KMS-11 (cell line): ENCODE results near the gene BTBD10.

Source experiments
- H2AFZ ChIP-seq: fragments of 200-600 bp; sonication (generic); 2 replicates; pipeline ENCODE4 v1.6.1; 2016; ENCODE audit warnings: antibody characterized with exemption, mixed run types, low read depth
- H3K27ac ChIP-seq: fragments of 200-600 bp; sonication (generic); 2 replicates; pipeline ENCODE4 v1.6.1; 2016; ENCODE audit warnings: mild to moderate bottlenecking, mixed run types
- H3K27me3 ChIP-seq: fragments of 200-600 bp; sonication (generic); 2 replicates; pipeline ENCODE4 v1.6.1; 2017; ENCODE audit warnings: mild to moderate bottlenecking, low read depth, mixed run types, moderate library complexity; ENCODE audit not compliant: insufficient read depth
- H3K36me3 ChIP-seq: fragments of 200-600 bp; sonication (generic); 2 replicates; pipeline ENCODE4 v1.6.1; 2017; ENCODE audit warnings: mild to moderate bottlenecking, mixed run types; ENCODE audit not compliant: insufficient read depth
- H3K4me1 ChIP-seq: fragments of 200-600 bp; sonication (generic); 2 replicates; pipeline ENCODE4 v1.6.1; 2016; ENCODE audit warnings: mild to moderate bottlenecking, low read depth, mixed run types; ENCODE audit not compliant: poor library complexity, severe bottlenecking
- H3K4me2 ChIP-seq: fragments of 200-600 bp; sonication (generic); 2 replicates; pipeline ENCODE4 v1.7.0; 2016; ENCODE audit warnings: mild to moderate bottlenecking, mixed run types
- H3K4me3 ChIP-seq: fragments of 200-600 bp; sonication (generic); IDR thresholded peaks from 2 replicates; pipeline ENCODE4 v1.6.1; 2017; ENCODE audit warnings: low read depth, low read length, mixed read lengths; ENCODE audit not compliant: insufficient read depth
- H3K79me2 ChIP-seq: fragments of 200-600 bp; sonication (generic); 2 replicates; pipeline ENCODE4 v1.6.1; 2016; ENCODE audit warnings: low read depth, mixed run types; ENCODE audit not compliant: insufficient read depth
- H3K9ac ChIP-seq: fragments of 200-600 bp; sonication (generic); 2 replicates; pipeline ENCODE4 v1.6.1; 2016; ENCODE audit warnings: mild to moderate bottlenecking, mixed run types
- H4K20me1 ChIP-seq: fragments of 200-600 bp; sonication (generic); 2 replicates; pipeline ENCODE4 v1.6.1; 2016; ENCODE audit warnings: mild to moderate bottlenecking, mixed run types; ENCODE audit not compliant: insufficient read depth
- TF ChIP-seq, protein P1 (sequence below): fragments of 200-600 bp; sonication (generic); conservative IDR thresholded peaks from 2 replicates; pipeline ENCODE4 v1.6.1; 2017; ENCODE audit warnings: low read depth, mild to moderate bottlenecking, antibody characterized with exemption, low read length, moderate library complexity, mixed read lengths

The BTBD10 gene

DNA sequence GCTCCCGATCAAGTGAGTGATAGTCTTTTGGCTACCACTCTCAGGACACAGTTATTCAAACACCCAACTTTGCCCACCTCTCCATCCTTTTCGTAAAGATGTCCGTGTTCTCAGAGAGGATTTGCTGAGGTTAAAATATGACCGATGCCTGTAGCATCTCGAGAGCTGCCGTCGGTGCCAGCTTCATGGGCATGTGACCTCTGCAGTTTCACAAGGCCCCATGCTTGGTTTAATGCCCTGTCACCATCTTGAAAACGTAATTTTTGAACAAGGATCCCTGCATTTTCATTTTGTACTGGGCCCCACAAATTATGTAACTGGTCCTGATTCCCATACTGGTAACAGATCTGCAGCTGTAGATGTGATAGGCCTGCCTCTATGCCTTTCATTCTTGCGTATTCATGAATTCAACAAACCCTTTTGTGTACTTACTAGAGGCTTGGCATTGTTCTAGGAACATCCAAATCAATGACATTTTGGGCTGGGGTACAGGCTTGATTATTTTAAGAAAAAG, 100.4 kb downstream of the BTBD10 start:
- H3K4me3 ChIP-seq = no peak overlapping the region
- H3K9ac ChIP-seq = no peak overlapping the region
- H3K27me3 ChIP-seq = no peaks in the 10 kb centered on the region
- H3K36me3 ChIP-seq = no peaks in the 10 kb centered on the region
- H3K27ac ChIP-seq = no peak overlapping the region
- no peaks in the 10 kb centered on the region for H4K20me1 ChIP-seq
- no peak overlapping the region for H3K4me2 ChIP-seq
- TF ChIP-seq, protein P1, sequence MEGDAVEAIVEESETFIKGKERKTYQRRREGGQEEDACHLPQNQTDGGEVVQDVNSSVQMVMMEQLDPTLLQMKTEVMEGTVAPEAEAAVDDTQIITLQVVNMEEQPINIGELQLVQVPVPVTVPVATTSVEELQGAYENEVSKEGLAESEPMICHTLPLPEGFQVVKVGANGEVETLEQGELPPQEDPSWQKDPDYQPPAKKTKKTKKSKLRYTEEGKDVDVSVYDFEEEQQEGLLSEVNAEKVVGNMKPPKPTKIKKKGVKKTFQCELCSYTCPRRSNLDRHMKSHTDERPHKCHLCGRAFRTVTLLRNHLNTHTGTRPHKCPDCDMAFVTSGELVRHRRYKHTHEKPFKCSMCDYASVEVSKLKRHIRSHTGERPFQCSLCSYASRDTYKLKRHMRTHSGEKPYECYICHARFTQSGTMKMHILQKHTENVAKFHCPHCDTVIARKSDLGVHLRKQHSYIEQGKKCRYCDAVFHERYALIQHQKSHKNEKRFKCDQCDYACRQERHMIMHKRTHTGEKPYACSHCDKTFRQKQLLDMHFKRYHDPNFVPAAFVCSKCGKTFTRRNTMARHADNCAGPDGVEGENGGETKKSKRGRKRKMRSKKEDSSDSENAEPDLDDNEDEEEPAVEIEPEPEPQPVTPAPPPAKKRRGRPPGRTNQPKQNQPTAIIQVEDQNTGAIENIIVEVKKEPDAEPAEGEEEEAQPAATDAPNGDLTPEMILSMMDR = no peak
- H3K79me2 ChIP-seq = no peaks in the 10 kb centered on the region
- H2AFZ ChIP-seq = no peak overlapping the region
- no peaks in the 10 kb centered on the region for H3K4me1 ChIP-seq

DNA sequence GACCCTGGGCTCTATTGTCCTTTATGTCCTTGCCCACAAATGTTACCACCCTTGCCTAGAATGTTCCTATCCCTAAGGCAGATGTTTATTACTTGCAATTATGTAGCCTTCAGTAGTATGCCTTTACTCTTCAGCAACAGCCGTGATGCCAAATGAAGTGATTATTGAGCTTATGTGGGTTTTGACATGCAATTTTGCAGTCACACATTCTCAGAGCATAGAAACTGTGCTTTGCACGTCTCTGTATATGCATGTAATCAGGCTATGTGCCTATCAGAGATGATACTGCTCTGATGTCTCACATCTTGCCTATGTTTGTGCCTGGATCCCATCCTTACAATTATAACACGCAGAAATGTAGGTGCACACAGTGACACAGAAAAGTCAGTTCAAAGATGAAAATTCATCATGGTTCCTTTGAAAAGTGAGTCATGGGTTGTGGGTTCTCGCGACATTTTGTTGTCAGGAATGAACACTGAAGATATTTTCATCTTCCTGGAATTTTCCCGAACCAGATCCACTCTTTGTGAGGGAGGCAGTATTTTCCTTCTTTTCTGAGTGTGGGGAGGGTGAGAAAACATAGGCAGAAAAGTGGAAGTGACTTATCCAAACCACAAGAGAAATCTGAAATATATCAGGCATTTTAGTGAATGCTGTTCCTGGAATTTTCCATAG, 104.3 kb downstream of the BTBD10 start:
- no peaks in the 10 kb centered on the region for H4K20me1 ChIP-seq
- H3K27me3 ChIP-seq = no peaks in the 10 kb centered on the region
- no peak overlapping the region for H3K4me3 ChIP-seq
- TF ChIP-seq, protein P1 = no peak
- no peak overlapping the region for H2AFZ ChIP-seq
- H3K79me2 ChIP-seq = no peaks in the 10 kb centered on the region
- H3K9ac ChIP-seq = no peak overlapping the region
- H3K36me3 ChIP-seq = no peaks in the 10 kb centered on the region
- no peak overlapping the region for H3K27ac ChIP-seq
- H3K4me1 ChIP-seq = no peaks in the 10 kb centered on the region
- no peak overlapping the region for H3K4me2 ChIP-seq

DNA sequence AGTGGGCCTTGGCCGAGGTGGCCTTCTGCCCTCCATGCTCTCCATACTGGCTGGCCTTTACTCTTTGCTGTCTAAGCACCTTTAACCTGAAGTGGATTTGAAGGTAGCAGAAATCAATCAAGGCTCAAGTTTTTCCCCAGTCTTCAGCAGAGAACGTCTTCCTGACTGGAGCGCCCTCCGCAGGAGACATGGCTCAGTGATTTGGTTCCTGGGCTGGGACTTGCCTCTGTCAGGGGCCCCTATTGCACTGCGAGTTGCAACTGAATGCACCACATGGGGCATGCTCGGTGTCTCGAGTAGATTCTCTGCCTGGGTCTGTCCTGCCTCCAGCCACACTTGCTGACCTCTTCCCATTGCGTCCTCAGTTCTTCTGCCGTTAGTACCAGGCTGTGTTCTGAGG, 105.8 kb downstream of the BTBD10 start:
- TF ChIP-seq, protein P1 = no peak
- H3K4me3 ChIP-seq = no peak overlapping the region
- H3K9ac ChIP-seq = no peak overlapping the region
- no peaks in the 10 kb centered on the region for H4K20me1 ChIP-seq
- no peak overlapping the region for H3K4me2 ChIP-seq
- no peaks in the 10 kb centered on the region for H3K79me2 ChIP-seq
- H3K27me3 ChIP-seq = no peaks in the 10 kb centered on the region
- H3K4me1 ChIP-seq = no peaks in the 10 kb centered on the region
- H3K27ac ChIP-seq = no peak overlapping the region
- no peaks in the 10 kb centered on the region for H3K36me3 ChIP-seq
- no peak overlapping the region for H2AFZ ChIP-seq

DNA sequence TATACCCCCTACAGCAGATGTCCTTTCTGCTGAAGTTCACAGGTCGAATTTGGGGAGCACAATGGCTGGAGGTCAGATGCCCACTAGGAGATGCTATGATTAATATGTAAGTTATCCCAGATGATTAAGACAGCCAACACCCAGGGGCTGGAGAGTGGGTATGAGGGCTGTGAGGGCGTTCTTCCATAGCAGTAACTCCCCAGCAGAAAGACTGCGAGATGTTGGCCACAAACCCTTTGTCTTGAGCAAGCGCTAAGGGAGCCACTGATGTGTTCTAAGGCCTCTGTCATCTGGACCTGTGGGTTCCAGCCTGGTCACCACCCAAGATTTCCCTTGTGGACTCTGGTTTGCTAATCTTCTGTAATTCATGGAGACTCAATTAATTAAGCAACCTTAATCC, 107.8 kb downstream of the BTBD10 start:
- Histone ChIP-seq H3K9ac (no peak overlapping the region), H3K36me3 (no peaks in the 10 kb centered on the region), H3K4me2 (no peak overlapping the region), H3K27ac (no peak overlapping the region), H4K20me1 (no peaks in the 10 kb centered on the region; the same call in 1 of the 2 replicates), H3K79me2 (no peaks in the 10 kb centered on the region), H3K4me3 (no peak overlapping the region), H3K4me1 (no peaks in the 10 kb centered on the region), H3K27me3 (no peaks in the 10 kb centered on the region), H2AFZ (no peak overlapping the region)
- TF ChIP-seq, protein P1 = no peak
